Fibroblast of lung (primary cell): ENCODE measurements around the gene RPL37A.
A peak's percentile ranks its signal among the peaks of the same experiment; 100 is the strongest.

Experiments
- EZH2 ChIP-seq: IDR thresholded peaks from 2 replicates; pipeline ENCODE4 v1.5.1; 2012; ENCODE audit warnings: low read length, control low read depth, mild to moderate bottlenecking; ENCODE audit errors: missing control alignments
- TF ChIP-seq, protein P1 (sequence below), 2 donors: IDR thresholded peaks in 1 of 2; conservative IDR thresholded peaks in 1 of 2; 1 replicate in 1 of 2; 2 replicates in 1 of 2; pipeline ENCODE4 v1.5.1; 2011 to 2012; ENCODE audit warnings: low read length in 2 of 2, control low read depth in 1 of 2, inconsistent platforms in 1 of 2, low read depth in 1 of 2, mild to moderate bottlenecking in 1 of 2

DNA sequence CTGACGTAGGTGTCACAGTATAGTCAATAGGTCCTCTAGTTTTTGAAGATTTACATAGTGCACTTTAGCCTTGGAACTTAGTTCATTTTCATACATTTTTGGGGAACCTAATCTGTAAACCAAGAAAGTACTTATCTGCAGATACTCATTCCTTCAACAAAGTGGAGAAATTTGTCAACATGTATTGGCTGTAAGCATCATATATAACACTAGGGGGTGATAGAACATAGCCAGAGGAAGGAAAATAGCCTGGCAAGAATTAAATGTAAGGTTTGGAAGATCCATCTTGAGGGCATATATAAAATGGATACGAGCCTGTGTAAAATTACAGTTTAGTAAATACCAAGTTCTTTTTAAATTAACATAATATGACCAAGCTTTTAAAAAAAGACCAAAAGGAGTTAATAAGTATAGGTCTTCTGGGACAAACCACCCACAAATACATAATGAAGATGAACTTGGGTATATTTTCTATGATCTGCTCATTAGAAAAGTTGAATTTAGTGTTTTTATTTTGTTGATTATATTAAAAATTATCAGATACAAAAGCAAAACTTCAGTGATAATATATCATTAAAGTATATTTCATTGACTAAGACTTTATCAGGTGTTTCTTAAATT is 18.2 kb downstream of the RPL37A start:
- TF ChIP-seq, protein P1, sequence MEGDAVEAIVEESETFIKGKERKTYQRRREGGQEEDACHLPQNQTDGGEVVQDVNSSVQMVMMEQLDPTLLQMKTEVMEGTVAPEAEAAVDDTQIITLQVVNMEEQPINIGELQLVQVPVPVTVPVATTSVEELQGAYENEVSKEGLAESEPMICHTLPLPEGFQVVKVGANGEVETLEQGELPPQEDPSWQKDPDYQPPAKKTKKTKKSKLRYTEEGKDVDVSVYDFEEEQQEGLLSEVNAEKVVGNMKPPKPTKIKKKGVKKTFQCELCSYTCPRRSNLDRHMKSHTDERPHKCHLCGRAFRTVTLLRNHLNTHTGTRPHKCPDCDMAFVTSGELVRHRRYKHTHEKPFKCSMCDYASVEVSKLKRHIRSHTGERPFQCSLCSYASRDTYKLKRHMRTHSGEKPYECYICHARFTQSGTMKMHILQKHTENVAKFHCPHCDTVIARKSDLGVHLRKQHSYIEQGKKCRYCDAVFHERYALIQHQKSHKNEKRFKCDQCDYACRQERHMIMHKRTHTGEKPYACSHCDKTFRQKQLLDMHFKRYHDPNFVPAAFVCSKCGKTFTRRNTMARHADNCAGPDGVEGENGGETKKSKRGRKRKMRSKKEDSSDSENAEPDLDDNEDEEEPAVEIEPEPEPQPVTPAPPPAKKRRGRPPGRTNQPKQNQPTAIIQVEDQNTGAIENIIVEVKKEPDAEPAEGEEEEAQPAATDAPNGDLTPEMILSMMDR (conservative IDR thresholded peaks at IDR 0.05 in 1 of 2, IDR thresholded peaks at IDR 0.05 in 1 of 2; ENCODE audit: low read depth in 1 of 2, low read length in 2 of 2): peak; percentile 60 to 78
- no peak for TF ChIP-seq EZH2
